ENCODE measurements around the gene XPO6.
"Not testable (repeated sequence)": the region's sequence is repeated elsewhere in the genome, so short reads cannot be mapped to it uniquely, and the experiment has no call there.

XPO6 gene, protein sequence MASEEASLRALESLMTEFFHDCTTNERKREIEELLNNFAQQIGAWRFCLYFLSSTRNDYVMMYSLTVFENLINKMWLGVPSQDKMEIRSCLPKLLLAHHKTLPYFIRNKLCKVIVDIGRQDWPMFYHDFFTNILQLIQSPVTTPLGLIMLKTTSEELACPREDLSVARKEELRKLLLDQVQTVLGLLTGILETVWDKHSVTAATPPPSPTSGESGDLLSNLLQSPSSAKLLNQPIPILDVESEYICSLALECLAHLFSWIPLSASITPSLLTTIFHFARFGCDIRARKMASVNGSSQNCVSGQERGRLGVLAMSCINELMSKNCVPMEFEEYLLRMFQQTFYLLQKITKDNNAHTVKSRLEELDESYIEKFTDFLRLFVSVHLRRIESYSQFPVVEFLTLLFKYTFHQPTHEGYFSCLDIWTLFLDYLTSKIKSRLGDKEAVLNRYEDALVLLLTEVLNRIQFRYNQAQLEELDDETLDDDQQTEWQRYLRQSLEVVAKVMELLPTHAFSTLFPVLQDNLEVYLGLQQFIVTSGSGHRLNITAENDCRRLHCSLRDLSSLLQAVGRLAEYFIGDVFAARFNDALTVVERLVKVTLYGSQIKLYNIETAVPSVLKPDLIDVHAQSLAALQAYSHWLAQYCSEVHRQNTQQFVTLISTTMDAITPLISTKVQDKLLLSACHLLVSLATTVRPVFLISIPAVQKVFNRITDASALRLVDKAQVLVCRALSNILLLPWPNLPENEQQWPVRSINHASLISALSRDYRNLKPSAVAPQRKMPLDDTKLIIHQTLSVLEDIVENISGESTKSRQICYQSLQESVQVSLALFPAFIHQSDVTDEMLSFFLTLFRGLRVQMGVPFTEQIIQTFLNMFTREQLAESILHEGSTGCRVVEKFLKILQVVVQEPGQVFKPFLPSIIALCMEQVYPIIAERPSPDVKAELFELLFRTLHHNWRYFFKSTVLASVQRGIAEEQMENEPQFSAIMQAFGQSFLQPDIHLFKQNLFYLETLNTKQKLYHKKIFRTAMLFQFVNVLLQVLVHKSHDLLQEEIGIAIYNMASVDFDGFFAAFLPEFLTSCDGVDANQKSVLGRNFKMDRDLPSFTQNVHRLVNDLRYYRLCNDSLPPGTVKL

GRCh38 chr16:28211758-28212531, at the start of gene XPO6:
TSS of gene XPO6 (minus strand) at chr16:28211965. CDS start at chr16:28211368, 597 bp downstream.
- peak; percentile 30 to 96 (median 90) for DNase-seq

DNA sequence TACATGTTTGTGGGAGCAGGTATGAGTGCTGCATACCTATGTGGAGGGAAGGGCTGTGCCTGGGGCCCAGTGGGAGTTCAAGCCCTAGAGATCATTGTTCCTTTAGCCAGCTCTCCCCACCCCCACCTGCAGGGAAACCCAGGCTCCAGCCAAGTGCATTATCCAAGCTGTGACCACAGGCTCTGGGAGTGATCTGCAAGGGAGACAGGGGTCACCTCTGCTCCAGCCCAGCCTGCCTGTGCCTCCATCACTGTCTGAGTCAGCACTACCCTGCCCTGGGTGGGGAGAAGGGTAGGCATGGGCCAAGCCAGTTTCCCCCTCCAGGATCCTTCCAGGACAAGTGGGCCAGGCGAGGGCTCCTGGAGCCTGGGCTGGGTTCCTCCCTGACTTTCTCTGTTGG, 48.4 kb upstream of the XPO6 start:
- no peak for DNase-seq

GRCh38 chr16:28259781-28260150, 48.0 kb upstream of the XPO6 start:
- DNase-seq: no peak

GRCh38 chr16:28259091-28259780, 47.5 kb upstream of the XPO6 start:
- peak in 1 of 56 donors; percentile 9 for DNase-seq

DNA sequence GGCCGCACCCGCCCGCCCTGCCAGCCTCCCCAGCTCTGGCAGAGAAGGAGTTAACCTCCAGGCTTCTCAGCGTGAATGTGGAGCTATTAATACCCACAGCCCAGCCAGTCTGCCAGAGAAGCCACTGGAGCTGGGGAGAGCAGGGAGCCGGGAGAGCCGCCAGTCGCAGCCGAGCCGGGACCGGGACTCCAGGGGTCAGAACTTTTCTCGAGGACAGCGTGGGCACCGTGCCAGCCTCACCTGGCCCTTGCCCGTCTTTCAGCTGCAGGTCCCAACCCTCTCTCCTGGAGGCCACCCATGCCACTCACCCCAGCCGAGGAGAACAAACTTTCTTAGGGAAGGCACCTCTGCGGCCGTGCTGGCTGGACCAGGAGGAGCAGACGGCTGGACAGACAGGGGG, 46.8 kb upstream of the XPO6 start:
- peak in 32 of 56 donors; percentile 4 to 63 (median 30) for DNase-seq

- DNase-seq: no peak
Measured at GRCh38 chr16:28257256-28257655, 45.5 kb upstream of the XPO6 start.

DNA sequence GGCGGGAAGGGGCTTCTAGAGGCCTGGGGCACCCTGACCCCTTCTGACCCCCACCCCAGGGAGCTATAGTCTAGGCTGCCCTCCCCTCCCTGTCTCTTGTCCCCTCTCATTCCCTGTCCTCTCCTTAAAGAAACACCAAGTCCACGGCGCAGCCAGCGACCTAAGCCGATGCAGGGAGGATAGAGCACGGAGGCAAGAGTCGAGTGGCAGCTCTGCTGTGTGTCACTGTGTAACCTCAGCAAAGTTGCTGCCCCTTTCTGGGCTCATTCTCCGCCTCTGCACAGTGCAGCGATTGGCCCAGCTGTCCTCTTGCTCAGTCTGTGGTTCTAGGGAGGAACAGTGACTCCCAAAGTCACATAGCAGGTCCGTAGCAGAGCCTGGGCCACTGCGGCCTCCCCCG, 44.1 kb upstream of the XPO6 start:
- no peak for DNase-seq

DNA sequence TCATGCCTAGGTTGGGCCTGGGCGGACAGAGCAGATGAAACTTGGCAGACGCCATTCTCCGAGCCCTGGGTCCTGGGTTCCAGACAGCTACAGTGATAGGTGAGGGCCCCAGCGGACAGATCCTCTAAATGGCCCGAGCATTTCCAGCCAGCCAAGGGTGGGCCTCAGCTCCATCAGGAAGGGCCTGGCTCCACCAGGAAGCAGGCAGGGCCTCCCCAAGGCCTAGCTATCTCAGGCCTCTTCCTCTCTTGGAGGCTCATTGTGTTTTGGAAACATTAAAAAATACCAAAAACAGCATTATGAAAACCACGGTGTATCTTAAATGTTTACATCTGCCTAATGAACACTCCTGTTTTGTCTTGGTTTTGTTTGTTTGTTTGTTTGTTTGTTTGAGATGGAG, 42.4 kb upstream of the XPO6 start:
- DNase-seq: no peak

- DNase-seq: no peak
Measured at GRCh38 chr16:28250999-28251398, 39.2 kb upstream of the XPO6 start.

DNA sequence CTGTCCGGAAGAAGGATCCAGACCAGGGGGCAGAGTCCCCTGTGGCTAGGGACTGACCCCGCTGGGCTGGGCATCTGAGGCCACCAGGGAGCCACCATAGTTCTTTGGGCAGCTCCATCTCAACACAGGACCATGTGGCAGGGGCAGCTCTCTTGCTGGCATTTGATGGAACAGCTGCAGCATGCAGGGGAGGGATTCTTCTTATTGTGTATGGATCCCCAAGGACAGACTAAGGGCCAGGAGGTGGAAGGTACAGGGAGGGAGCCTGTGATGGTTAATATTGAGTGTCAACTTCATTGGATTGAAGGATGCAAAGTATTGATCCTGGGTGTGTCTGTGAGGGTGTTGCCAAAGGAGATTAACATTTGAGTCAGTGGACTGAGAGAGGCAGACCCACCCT, 37.7 kb upstream of the XPO6 start:
- not testable (repeated sequence) for DNase-seq

DNA sequence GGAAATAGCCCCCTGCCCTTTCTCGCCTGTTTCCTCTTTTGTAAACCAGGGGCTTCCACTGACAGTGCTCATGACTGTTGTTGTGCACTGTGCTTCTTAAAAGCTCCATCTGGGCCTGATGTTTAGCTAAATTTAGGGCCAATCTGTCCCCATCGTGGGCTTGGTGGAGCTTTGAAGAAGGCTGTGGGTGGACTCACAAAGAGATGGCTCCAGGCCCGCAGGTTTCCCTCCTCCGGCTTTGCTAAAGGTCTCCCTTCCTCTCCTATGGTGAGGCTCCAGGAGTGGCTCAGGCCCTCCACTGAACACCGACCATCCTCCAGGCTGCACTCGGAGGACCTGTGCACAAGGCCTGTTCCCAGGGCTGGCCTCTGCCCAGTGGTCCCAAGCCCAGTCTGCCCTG, 30.2 kb upstream of the XPO6 start:
- peak in 4 of 56 donors; percentile 5 to 24 (median 15) for DNase-seq

DNA sequence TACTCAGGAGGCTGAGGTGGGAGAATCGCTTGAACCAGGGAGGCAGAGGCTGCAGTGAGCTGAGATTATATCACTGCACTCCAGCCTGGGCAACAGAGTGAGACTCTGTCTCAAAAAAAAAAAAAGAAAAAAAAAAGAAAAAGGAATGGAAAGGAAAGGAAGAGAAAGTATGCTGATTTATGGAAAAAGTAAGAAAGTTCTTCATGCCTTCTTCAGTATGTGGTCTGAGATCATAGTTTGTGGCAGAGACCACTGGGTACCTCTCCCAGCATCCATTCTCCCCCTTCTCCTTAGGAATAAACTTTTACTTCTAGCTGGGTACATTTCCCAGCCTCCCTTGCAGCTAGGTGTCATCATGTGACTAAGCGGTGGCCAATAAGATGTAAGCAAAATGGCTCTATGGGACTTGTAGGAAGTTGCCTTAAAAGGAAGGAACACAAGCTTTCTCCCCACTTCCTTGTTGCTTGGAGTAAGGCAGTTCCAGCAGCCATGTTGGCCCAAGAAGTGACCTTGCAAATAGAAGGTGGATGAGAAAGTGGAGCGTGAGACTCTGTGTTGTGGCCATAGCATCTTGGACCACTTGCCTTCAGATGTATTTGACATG, 26.1 kb upstream of the XPO6 start:
- DNase-seq: no peak

- no peak for DNase-seq
Measured at GRCh38 chr16:28231763-28232162, 20.0 kb upstream of the XPO6 start.

- DNase-seq: not testable (repeated sequence)
Measured at GRCh38 chr16:28223909-28224308, 12.1 kb upstream of the XPO6 start.

DNA sequence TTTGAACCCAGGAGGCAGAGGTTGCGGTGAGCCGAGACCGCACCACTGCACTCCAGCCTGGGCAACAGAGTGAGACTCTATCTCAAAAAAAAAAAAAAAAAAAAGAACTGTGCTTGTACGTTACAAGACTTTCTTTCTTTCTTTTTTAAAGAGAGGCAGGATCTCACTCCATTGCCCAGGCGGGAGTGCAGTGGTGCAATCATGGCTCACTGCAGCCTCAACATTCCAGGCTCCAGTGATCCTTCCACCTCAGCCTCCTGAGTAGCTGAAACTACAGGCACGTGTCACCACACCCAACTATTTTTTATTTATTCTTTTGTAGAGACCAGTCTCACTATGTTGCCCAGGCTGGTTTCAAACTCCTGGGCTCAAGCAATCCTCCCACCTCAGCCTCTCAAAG, 8.0 kb upstream of the XPO6 start:
- not testable (repeated sequence) for DNase-seq

GRCh38 chr16:28219282-28219681, 7.5 kb upstream of the XPO6 start:
- no peak for DNase-seq

- DNase-seq: no peak
Measured at GRCh38 chr16:28218109-28218508, 6.3 kb upstream of the XPO6 start.

DNA sequence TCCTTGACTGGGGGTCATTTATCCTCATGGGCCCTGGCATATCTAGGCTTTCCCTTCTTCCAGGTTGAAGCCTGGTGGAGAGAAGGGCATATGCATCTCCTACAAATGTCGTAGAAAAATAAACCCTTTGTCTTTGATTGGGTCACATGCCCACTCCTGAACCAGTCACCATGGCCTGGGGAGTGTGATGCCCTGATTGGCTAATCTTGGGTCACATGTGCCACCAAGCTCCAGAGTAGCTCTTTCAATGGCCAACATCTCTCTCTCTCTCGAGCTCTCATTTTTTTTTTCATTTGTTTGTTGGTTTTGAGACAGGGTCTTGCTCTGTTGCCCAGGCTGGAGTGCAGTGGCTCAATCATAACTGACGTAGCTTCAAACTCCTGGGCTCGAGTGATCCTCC, 5.6 kb upstream of the XPO6 start:
- DNase-seq: no peak

DNA sequence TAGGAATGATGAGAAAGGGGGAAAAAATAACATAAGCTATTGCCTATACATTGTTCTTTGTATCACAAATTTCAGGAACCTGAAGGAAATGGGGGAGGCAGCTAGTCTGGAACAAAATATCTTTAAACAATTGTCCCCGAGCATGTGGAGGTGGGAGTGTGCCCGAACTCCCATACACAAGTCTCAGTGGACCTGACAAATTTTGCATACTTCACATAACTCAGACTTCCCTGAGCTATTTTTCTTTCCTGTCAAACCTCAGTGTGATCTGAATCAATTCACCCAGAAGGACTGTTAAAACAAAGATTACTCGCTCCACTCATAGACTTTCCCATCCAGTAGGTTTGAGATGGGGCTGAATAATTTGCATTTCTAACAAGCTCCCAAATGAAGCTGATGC, 1.6 kb upstream of the XPO6 start:
- no peak for DNase-seq

DNA sequence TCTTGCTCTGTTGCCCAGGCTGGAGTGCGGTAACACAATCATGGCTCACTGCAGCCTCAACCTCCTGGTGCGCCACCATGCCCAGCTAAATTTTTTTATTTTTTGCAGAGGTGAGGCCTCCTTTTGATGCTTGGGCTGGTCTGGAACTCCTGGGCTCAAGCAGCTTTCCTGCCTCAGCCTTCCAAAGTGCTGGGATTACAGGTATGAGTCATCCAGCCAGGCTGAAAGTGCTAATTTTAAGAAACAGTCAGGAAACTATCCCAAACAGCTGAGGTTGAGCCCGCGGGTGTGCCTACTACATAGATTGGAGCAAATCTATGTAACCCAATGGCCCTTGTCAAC, 738 bp upstream of the XPO6 start:
- DNase-seq: peak in 3 of 56 donors; percentile 27 to 51 (median 33)

Data from amygdala (tissue), 56 donors.